BLaER1 treated with 17β-estradiol and CSF1 and Interleukin-3, amounts not matched to agents 10 nM and 100 nM (cell line): ENCODE results near the gene NOLC1.
A peak's percentile ranks its signal among the peaks of the same experiment; 100 is the strongest.

ENCODE experiments used
- H3K27ac ChIP-seq, 11 experiments: shearing (Covaris generic); formaldehyde crosslinking; 2 replicates each; pipeline ENCODE4 v1.8.1; 2022
- H3K27me3 ChIP-seq, 11 experiments: shearing (Covaris generic); formaldehyde crosslinking; 2 replicates each; pipeline ENCODE4 v1.8.1; 2022
- H3K36me3 ChIP-seq, 11 experiments: shearing (Covaris generic); formaldehyde crosslinking; 2 replicates each; pipeline ENCODE4 v1.8.1; 2022
- H3K4me1 ChIP-seq, 10 experiments: shearing (Covaris generic); formaldehyde crosslinking; 2 replicates each; pipeline ENCODE4 v1.8.1; 2022
- H3K4me2 ChIP-seq, 11 experiments: shearing (Covaris generic); formaldehyde crosslinking; 2 replicates each; pipeline ENCODE4 v1.8.1; 2022
- H3K4me3 ChIP-seq, 10 experiments: shearing (Covaris generic); formaldehyde crosslinking; 2 replicates each; pipeline ENCODE4 v1.8.1; 2022
- H3K9ac ChIP-seq, 11 experiments: shearing (Covaris generic); formaldehyde crosslinking; 2 replicates each; pipeline ENCODE4 v1.8.1; 2022
- H3K9me3 ChIP-seq, 11 experiments: shearing (Covaris generic); formaldehyde crosslinking; replicated peaks in 1 of 11; 2 replicates each; pipeline ENCODE4 v1.8.1; 2022
- H4K20me1 ChIP-seq, 11 experiments: shearing (Covaris generic); formaldehyde crosslinking; 2 replicates each; pipeline ENCODE4 v1.8.1; 2022
- Cebpa-rat ChIP-seq, 11 experiments: shearing (Covaris generic); IDR thresholded peaks; 2 replicates each; pipeline ENCODE4 v1.8.1; 2022

NOLC1 gene

GRCh38 chr10:102157224-102157623 lies 5.0 kb downstream of the NOLC1 start:
- H3K9me3 ChIP-seq, result no peaks in the 10 kb centered on the region
- H3K9ac ChIP-seq, result peak overlapping the region in 3 of 11 experiments; percentile 3 to 17 (median 7); a peak in 3 of 22 replicates
- H3K27me3 ChIP-seq, result no peaks in the 10 kb centered on the region
- peaks cover 16 to 31% (median 20%) of the 10 kb centered on the region in 10 experiments for H3K4me1 ChIP-seq
- H3K4me2 ChIP-seq, result no peak overlapping the region
- H3K4me3 ChIP-seq, result no peak overlapping the region
- peaks cover 0 to 99% (median 90%) of the 10 kb centered on the region in 11 experiments; a peak in 19 of 22 replicates for H4K20me1 ChIP-seq
- no peak overlapping the region for H3K27ac ChIP-seq
- TF ChIP-seq Cebpa-rat (IDR thresholded peaks at IDR 0.05), result no peak
- H3K36me3 ChIP-seq, result peaks cover 66 to 89% (median 84%) of the 10 kb centered on the region in 11 experiments

GRCh38 chr10:102159051-102159597 lies 6.9 kb downstream of the NOLC1 start:
- Histone ChIP-seq H4K20me1 (peaks cover 0 to 100% (median 98%) of the 10 kb centered on the region in 11 experiments; a peak in 18 of 22 replicates), H3K9me3 (no peaks in the 10 kb centered on the region), H3K9ac (0 out of 22 replicates have a peak overlapping the region, but pooled peaks of 1 of the 11 experiments have one; percentile 19), H3K4me3 (no peak overlapping the region), H3K4me2 (no peak overlapping the region), H3K4me1 (peaks cover 7 to 21% (median 8%) of the 10 kb centered on the region in 10 experiments), H3K27ac (no peak overlapping the region), H3K36me3 (peaks cover 85 to 100% (median 100%) of the 10 kb centered on the region in 11 experiments), H3K27me3 (no peaks in the 10 kb centered on the region)
- TF ChIP-seq Cebpa-rat (IDR thresholded peaks at IDR 0.05), result no peak

GRCh38 chr10:102159831-102160230 lies 7.6 kb downstream of the NOLC1 start:
- no peak overlapping the region for H3K4me2 ChIP-seq
- peaks cover 0 to 14% (median 1%) of the 10 kb centered on the region in 10 experiments; a peak in 10 of 20 replicates for H3K4me1 ChIP-seq
- TF ChIP-seq Cebpa-rat (IDR thresholded peaks at IDR 0.05), result no peak
- no peak overlapping the region for H3K27ac ChIP-seq
- no peak overlapping the region for H3K4me3 ChIP-seq
- no peaks in the 10 kb centered on the region for H3K27me3 ChIP-seq
- H3K9ac ChIP-seq, result no peak overlapping the region; a peak in 1 of 22 replicates
- H4K20me1 ChIP-seq, result peaks cover 0 to 95% (median 93%) of the 10 kb centered on the region in 11 experiments; a peak in 18 of 22 replicates
- H3K9me3 ChIP-seq, result no peaks in the 10 kb centered on the region
- H3K36me3 ChIP-seq, result peaks cover 81 to 98% (median 95%) of the 10 kb centered on the region in 11 experiments

GRCh38 chr10:102163342-102163989 lies 11.3 kb downstream of the NOLC1 start:
- Histone ChIP-seq H3K4me1 (no peaks in the 10 kb centered on the region), H3K27ac (no peak overlapping the region), H3K9me3 (no peaks in the 10 kb centered on the region), H3K27me3 (no peaks in the 10 kb centered on the region), H3K9ac (no peak overlapping the region), H4K20me1 (peaks cover 0 to 70% (median 56%) of the 10 kb centered on the region in 11 experiments; a peak in 18 of 22 replicates), H3K4me2 (no peak overlapping the region), H3K36me3 (peaks cover 57 to 64% (median 59%) of the 10 kb centered on the region in 11 experiments), H3K4me3 (no peak overlapping the region)
- no peak for TF ChIP-seq Cebpa-rat (IDR thresholded peaks at IDR 0.05)

- no peaks in the 10 kb centered on the region for H3K9me3 ChIP-seq
- H3K4me2 ChIP-seq, result no peak overlapping the region
- H3K27ac ChIP-seq, result no peak overlapping the region
- H3K36me3 ChIP-seq, result peaks cover 13 to 20% (median 15%) of the 10 kb centered on the region in 11 experiments
- H4K20me1 ChIP-seq, result peaks cover 0 to 26% (median 13%) of the 10 kb centered on the region in 11 experiments; a peak in 17 of 22 replicates
- H3K9ac ChIP-seq, result 0 out of 22 replicates have a peak overlapping the region, but pooled peaks of 1 of the 11 experiments have one; percentile 3
- peaks cover 0 to 10% (median 6%) of the 10 kb centered on the region in 10 experiments; a peak in 9 of 20 replicates for H3K4me1 ChIP-seq
- H3K27me3 ChIP-seq, result no peaks in the 10 kb centered on the region
- H3K4me3 ChIP-seq, result no peak overlapping the region
- no peak for TF ChIP-seq Cebpa-rat (IDR thresholded peaks at IDR 0.05)
These were observed 15.7 kb downstream of the NOLC1 start for GRCh38 chr10:102167861-102168260.

- Histone ChIP-seq H3K4me1 (peaks cover 0 to 10% (median 6%) of the 10 kb centered on the region in 10 experiments; a peak in 9 of 20 replicates), H3K36me3 (peaks cover 0 to 3% (median 0%) of the 10 kb centered on the region in 11 experiments; a peak in 2 of 22 replicates), H3K4me3 (no peak overlapping the region), H3K4me2 (peak overlapping the region in 5 of 11 experiments; percentile 45 to 82 (median 62); a peak in 9 of 22 replicates), H3K27ac (no peak overlapping the region), H3K27me3 (no peaks in the 10 kb centered on the region), H3K9ac (no peak overlapping the region), H3K9me3 (no peaks in the 10 kb centered on the region), H4K20me1 (peaks cover 0 to 12% (median 0%) of the 10 kb centered on the region in 11 experiments; a peak in 3 of 22 replicates)
- TF ChIP-seq Cebpa-rat (IDR thresholded peaks at IDR 0.05), result no peak
These were observed 18.4 kb downstream of the NOLC1 start for GRCh38 chr10:102170602-102171001.

GRCh38 chr10:102172288-102172687 lies 20.1 kb downstream of the NOLC1 start:
- no peak overlapping the region for H3K4me3 ChIP-seq
- H3K9me3 ChIP-seq, result no peaks in the 10 kb centered on the region
- H3K4me2 ChIP-seq, result no peak overlapping the region
- H3K27ac ChIP-seq, result no peak overlapping the region
- H4K20me1 ChIP-seq, result peaks cover 0 to 3% (median 0%) of the 10 kb centered on the region in 11 experiments; a peak in 1 of 22 replicates
- no peaks in the 10 kb centered on the region for H3K27me3 ChIP-seq
- no peak overlapping the region for H3K9ac ChIP-seq
- H3K4me1 ChIP-seq, result peaks cover 0 to 10% (median 6%) of the 10 kb centered on the region in 10 experiments; a peak in 9 of 20 replicates
- TF ChIP-seq Cebpa-rat (IDR thresholded peaks at IDR 0.05), result no peak
- no peaks in the 10 kb centered on the region; a peak in 1 of 22 replicates for H3K36me3 ChIP-seq

- no peaks in the 10 kb centered on the region for H3K9me3 ChIP-seq
- no peaks in the 10 kb centered on the region for H3K36me3 ChIP-seq
- H3K27ac ChIP-seq, result no peak overlapping the region
- no peaks in the 10 kb centered on the region for H3K27me3 ChIP-seq
- no peak overlapping the region for H3K4me2 ChIP-seq
- H4K20me1 ChIP-seq, result no peaks in the 10 kb centered on the region
- H3K4me3 ChIP-seq, result no peak overlapping the region
- H3K9ac ChIP-seq, result no peak overlapping the region
- peaks cover 0 to 3% (median under 1%) of the 10 kb centered on the region in 10 experiments; a peak in 4 of 20 replicates for H3K4me1 ChIP-seq
- TF ChIP-seq Cebpa-rat (IDR thresholded peaks at IDR 0.05), result no peak
These were observed 23.2 kb downstream of the NOLC1 start for GRCh38 chr10:102175415-102175814.

- Histone ChIP-seq H3K9me3 (peaks cover 24 to 53% (median 34%) of the 10 kb centered on the region in 11 experiments), H3K27ac (no peak overlapping the region), H3K4me3 (no peak overlapping the region), H4K20me1 (no peaks in the 10 kb centered on the region), H3K4me2 (no peak overlapping the region), H3K9ac (no peak overlapping the region), H3K27me3 (no peaks in the 10 kb centered on the region), H3K36me3 (no peaks in the 10 kb centered on the region), H3K4me1 (peaks cover 0 to 10% (median 4%) of the 10 kb centered on the region in 10 experiments; a peak in 6 of 20 replicates)
- TF ChIP-seq Cebpa-rat (IDR thresholded peaks at IDR 0.05), result no peak
These were observed 32.4 kb downstream of the NOLC1 start for GRCh38 chr10:102184606-102185005.
